Measurements from ENCODE around the gene POPDC2. TPM values are rescaled to one million over a fixed set of nuclear protein-coding genes. Genes with fewer than 3 reads are reported as not detected.

Gene POPDC2
- total RNA-seq, 2 donors from 2014 or later, result 7.0 to 8.5 TPM

DNA sequence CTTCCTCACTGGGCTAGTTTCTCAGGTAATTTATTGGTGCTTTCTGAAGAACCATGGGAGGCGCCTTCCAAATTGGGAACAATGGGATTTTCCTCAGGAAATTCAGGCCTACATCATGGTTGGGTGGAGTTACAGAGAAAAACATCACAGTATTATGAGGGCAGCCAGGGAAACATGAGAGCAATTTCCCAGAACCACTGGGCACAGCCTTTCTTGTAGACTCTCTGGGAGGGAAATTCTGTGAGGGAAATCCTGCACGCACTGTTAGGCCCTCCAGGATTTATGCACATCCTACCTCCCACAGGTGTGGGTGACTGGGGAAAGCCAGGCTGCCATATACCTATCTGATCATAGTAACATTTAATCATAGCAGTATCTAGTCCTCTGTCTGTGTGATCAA, 13.2 kb downstream of the POPDC2 start:
- intact Hi-C loops (cut with DNase I), result no loop called here
- DNase-seq (ENCODE audit: low spot score), result no peak

DNA sequence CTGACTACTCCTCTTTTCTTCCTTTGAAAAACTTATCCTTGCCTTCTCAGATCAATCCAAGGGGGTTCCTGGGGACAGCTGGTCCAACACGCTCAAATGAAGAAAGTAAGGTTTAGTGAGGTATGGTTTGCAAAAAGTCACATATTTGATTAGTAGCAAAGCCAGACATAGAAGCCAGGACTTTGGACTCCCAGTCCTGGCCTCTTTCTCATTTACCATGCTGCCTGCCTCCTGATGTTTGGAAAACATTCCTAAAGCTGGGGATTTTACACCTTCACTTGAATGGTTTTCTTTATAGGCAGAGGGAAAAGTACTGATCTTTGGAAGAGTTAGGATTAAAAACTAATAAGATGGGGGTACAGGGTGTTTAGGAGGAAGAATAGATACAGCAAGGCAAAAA, 14.6 kb downstream of the POPDC2 start:
- no peak for DNase-seq (ENCODE audit: low spot score)
- intact Hi-C loops (cut with DNase I), result no loop called here

DNA sequence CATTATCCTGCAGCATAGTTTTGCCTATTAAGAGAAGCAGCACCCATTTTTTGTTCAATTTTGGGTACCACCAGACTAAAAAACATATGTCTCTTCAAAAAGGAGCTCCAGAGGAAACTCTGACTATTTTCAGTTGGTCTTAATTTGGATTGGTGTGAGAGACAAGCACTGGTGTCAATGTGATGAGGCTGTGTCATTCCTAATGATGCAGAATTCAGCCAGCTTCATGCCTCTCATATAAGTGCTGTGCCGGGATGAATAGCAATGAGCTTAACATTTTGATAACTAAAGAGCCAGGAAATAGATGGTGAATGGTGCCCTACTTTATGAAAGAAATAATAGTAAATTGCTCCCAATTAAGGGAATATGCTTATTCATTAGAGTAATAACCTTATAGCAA, 15.9 kb downstream of the POPDC2 start:
- DNase-seq (ENCODE audit: low spot score), result no peak
- intact Hi-C loops (cut with DNase I), result no loop called here

DNA sequence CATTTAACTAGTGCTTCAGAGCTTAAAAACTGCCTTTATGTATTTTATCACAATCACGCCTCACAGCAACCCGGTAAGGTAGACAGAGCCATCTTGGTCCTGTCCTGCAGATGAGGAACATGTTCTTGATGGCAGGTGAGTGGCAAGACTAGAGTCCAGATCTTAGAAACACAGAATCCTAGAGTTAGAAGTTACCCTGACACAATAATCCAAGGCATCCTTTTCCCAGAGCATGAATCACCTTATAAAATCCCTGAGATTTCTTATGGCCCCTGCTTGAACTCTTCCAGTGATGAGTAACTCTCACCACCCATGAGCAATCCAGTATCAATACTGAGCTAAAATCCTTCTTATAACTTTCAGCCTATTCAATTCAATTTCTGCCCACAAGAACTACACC, 16.9 kb downstream of the POPDC2 start:
- no peak for DNase-seq (ENCODE audit: low spot score)
- intact Hi-C loops (cut with DNase I), result no loop called here

DNA sequence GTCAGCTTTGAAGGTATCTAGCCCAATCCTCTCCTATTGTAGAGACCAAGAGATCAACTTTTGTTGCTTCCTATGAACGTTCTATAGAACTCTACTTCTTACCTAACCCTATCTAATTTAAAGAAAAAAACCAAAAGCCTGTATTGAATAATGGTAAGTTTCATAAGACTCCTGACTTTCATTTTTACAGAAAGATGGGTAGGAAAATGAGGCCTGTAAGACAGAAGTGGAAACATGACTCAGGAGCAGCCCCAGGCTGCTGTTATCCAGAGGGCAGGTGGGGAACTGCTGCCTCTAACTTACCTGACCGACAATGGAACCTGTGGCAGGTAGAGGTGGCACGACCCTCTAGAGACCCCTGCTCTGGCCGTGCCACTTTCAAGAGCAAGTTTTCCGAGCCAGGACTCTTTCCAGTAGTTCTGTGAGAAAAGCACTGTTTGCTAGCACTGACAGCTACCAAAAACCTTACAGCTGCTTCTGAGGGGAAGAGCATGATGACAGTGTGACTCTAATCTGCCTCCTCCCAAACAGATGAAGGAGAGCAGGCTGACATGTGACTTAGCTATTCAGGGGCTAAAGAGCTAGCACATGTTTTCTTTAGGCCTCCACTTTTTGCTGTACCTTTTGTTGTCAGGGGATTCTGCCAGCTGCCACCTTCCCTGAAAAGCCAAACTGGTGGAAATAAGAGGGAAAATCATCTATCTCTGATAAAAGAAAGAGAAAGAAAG, 17.5 kb downstream of the POPDC2 start:
- intact Hi-C loops (cut with DNase I), result no loop called here
- DNase-seq (ENCODE audit: low spot score), result no peak

DNA sequence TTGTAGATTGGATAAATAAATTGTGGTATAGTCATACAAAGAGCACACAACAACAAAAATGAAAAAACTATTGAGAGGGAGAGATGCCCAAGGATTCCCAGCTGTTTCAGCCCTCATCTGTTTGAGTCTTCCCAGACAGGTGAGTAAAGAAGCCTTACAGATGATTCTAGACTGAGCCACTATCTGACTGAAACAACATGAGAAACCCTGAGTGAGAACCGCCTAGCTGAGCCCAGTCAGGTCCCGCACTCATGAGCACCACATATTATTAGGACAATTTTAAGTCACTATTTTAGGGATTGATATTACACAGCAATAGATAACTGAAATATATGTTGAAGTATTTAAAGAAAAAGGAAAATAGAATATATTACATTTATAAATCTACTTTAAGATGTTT, 19.0 kb downstream of the POPDC2 start:
- no peak for DNase-seq (ENCODE audit: low spot score)
- intact Hi-C loops (cut with DNase I), result no loop called here

DNA sequence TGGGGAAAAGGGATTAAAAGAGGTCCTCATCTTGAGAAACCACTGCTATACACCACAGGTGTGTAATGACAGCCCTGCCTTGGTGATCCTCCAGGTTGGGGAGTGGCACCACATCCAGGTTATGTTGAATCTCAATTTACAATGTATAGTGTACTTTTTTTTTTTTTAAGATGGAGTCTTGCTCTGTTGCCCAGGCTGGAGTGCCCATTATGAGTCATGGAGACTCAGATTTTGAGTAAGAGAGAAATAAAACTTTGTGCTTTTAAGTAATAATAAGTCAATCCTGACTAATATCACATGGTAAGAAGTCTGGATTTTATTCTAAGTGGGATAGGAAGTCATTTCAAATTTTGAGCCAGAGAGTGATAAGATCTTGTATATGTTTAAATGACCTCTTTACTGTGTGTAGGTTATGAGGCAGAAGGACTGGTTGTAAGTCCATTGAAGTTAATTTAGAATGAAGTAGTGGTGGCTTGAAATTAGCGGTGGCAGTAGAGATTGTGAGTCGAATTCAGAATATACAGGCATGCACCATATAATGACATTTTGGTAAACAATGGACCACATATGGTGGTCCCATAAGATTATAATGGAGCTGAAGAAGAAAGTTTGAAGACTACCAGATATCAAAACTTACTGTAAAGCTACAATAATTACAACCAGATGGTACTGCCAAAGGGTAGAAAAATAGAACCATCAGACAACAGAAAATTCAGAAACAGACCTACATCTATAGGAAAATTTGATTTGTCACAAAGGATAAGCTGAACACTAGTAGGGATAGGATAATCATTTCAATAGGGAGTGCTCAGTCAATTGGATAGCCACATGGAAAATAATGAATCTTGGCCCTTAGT, 20.7 kb downstream of the POPDC2 start:
- intact Hi-C loops (cut with DNase I), result no loop called here
- no peak for DNase-seq (ENCODE audit: low spot score)

DNA sequence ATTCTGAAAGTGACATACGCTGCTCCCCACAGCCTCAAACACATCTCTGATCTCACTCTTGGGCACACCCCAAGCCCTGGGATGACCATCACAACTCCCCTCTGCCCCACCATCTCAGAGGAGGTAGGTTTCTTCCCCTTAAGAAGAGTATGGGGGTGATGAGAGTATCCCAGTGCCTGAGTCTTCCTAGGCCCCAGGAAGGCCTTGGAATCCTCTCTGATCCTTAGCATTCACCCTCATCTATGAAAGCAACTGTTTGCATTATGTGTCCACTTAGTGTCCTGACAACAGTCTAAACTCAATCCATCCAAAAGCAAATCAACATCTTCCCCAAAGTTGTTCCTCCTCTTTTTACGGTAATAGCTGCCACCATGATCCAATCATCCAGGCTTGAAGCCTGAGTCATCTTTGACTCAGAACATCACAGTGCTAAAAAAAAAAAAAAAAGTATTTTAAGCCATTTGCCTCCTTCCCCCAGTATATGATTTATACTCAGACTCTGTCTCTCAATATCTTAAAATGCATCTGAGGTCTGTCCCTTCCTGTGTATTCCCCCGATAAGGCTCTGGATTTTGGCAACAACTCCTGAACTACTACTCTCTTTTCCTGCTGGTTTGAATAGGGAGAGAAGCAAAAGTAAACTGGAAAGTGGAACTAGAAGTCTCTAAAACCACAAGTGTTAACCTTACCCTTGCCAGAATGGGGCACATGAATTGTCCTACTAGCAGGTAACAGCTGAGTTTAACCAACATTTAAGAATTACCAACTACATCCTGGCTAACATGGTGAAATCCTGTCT, 22.5 kb downstream of the POPDC2 start:
- DNase-seq (ENCODE audit: low spot score), result no peak
- intact Hi-C loops (cut with DNase I), result no loop called here

DNA sequence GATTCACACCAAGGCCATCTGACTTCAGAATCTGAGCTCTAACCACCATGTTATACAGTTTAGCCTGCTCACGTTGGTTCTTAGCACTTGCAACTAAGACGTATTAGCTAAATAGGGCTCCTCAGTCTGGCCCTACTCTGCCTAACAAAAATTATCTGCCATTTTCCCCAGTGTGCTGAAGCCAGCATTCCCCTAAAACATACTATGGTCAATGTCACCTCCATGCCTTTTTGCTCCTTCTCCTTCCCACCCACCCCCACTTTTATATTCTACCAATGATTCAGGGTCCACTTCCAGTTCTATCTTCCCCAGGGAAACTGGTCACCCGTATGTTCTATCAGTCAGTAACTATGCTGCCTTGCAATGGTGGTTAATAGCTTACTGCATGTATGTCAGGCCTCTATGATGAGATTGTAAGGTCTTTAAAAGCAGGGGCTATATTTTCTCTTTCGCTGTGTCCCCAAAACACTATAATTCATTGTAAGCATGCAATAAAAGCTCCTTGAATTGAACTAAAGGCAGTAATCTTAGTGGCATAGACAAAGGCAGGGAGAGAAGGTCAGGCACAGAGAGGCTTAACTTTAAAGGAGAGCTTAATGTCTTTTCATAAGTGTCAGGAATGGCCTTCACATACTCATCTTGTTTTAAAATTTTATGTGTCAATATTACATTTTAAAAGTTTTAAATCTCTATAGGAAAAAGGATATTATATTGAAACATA, 23.3 kb downstream of the POPDC2 start:
- intact Hi-C loops (cut with DNase I), result no loop called here
- DNase-seq (ENCODE audit: low spot score), result no peak

DNA sequence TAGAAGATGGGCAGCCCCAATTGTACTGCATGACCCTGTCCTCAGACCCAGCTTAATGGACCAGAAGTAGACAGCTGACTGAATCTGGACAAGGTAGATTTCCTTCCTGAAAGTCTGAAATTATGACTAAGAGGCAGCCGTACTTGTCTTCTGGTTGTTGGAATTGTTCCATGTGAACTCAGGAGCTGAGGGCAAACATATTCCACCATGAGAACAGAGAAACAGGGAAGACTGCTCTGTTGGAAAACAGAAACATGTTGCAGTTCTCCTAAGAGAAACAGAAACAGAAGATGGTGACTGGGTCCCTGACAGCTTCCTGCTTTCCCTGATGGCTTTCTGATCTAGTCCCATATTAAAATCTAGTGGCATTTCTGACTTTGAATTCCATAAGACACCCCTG, 24.1 kb downstream of the POPDC2 start:
- intact Hi-C loops (cut with DNase I), result no loop called here
- DNase-seq (ENCODE audit: low spot score), result no peak

DNA sequence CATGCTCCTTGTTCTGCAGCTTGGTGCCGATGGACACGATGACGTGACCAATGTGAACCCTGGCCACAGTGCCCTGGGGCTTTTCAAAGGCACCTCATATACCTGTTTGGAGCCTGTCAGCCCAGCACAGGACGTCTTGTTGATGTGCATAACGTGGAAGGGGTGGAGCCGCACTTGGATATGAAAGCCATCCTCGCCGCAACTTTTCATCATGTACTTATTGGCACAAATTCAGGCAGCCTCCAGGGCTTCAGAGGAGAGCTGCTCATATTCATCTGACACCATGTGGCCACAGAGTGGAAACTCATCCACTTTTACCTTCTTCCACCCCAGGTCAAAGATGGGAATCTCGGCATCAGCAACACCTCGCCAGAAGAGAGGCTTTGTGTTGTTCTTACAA, 24.7 kb downstream of the POPDC2 start:
- intact Hi-C loops (cut with DNase I), result no loop called here

DNA sequence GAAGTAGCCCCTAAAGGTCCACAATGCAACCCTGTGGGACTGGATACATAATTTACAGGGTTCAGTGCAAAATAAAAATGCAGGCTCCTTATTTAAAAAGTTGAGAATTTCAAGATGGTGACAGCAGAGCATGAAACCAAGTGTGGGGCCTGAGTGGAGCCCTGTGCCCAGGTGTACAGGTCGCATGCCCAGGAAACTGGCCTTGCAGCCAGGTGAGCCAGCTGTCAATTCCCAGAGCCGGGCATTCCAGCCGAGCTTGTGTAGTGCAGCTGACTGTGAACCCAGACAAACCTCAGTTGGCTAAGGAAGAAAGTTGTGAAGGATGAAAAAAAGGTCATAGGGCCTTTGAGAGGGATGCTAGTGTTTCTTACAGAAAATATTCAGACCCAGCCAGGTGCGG, 27.6 kb downstream of the POPDC2 start:
- intact Hi-C loops (cut with DNase I), result loop anchor here in 1 of 2 donors (5.0 kb wide), 1 partner anchor 36 kb away; the partner anchor contains the start of gene PLA1A
- no peak for DNase-seq (ENCODE audit: low spot score)

More for the DNA sequence above, 24.7 kb downstream of the POPDC2 start:
- no peak for DNase-seq (ENCODE audit: low spot score)

DNA sequence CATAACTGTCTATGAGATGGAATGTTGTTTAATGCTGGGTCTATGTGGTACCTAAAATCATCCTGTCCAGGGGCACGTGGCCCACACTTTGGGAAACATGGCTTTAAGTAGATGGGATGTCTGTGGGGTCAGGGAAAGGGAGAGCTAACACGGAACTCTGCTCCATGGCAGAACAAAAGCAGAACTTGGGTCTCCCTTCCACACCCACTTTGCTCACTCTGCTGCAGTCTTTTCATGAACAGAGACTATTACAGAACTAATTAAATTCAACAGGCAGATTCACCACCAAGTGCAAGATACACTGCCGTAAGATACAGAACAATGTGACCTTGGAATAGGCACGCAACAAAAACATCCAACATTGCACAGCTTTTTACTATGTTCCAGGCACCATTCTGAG, 28.2 kb downstream of the POPDC2 start:
- DNase-seq (ENCODE audit: low spot score), result no peak
- intact Hi-C loops (cut with DNase I), result loop anchor here in 1 of 2 donors (5.0 kb wide), 1 partner anchor 35 kb away; the partner anchor contains the start of gene PLA1A

- intact Hi-C loops (cut with DNase I), result loop anchor here in 1 of 2 donors (5.0 kb wide), 1 partner anchor 34 kb away; the partner anchor contains the start of gene PLA1A
- DNase-seq (ENCODE audit: low spot score), result no peak
Observed at GRCh38 chr3:119631516-119631915, 28.9 kb downstream of the POPDC2 start.

DNA sequence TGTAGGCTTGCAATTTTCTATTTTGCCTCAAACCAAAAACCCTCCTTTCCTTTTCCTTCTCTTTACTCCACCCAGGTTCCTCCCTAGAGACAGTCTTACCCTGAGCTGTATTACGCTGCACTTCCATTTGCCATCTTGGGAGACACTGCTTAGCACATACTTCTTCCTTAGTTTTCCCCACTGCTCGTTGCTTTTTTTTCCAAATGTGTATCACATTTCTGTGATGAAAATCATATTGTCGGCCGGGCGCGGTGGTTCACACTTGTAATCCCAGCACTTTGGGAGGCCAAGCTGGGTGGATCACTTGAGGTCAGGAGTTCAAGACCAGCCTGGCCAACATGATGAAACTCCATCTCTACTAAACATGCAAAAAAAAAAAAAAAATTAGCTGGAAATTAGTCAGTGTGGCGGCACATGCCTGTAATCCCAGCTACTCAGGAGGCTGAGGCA, 29.5 kb downstream of the POPDC2 start:
- intact Hi-C loops (cut with DNase I), result loop anchor here in 1 of 2 donors (5.0 kb wide), 1 partner anchor 34 kb away; the partner anchor contains the start of gene PLA1A
- DNase-seq (ENCODE audit: low spot score), result no peak

GRCh38 chr3:119630128-119630879, 30.1 kb downstream of the POPDC2 start:
- intact Hi-C loops (cut with DNase I), result loop anchor here in 1 of 2 donors (5.0 kb wide), 1 partner anchor 33 kb away; the partner anchor contains the start of gene PLA1A

GRCh38 chr3:119628816-119629445, 31.5 kb downstream of the POPDC2 start:
- intact Hi-C loops (cut with DNase I), result no loop called here
- DNase-seq (ENCODE audit: low spot score), result no peak

More at GRCh38 chr3:119630128-119630879, 30.1 kb downstream of the POPDC2 start:
- no peak for DNase-seq (ENCODE audit: low spot score)

GRCh38 chr3:119628390-119628789, 32.0 kb downstream of the POPDC2 start:
- intact Hi-C loops (cut with DNase I), result no loop called here
- DNase-seq (ENCODE audit: low spot score), result no peak

Data from posterior vena cava (tissue), 2 donors.